ENCODE results near the gene CAMK2B. TPM values are rescaled to one million over a fixed set of nuclear protein-coding genes. Genes with fewer than 3 reads are reported as not detected.

Gene CAMK2B
- total and polyA plus RNA-seq, 2 experiments from 2014 or later: not detected

GRCh38 chr7:44313621-44314031, 11.8 kb downstream of the CAMK2B start:
- Histone ChIP-seq H3K4me2 (no peak overlapping the region), H3K4me1 (ENCODE audit: insufficient read depth) (no peaks in the 10 kb centered on the region), H3K9me2 (ENCODE audit: insufficient read depth) (no peaks in the 10 kb centered on the region), H3K4me3 (no peak overlapping the region), H3K27ac (ENCODE audit: low read depth) (no peak overlapping the region), H3K79me2 (replicated peaks; ENCODE audit: insufficient read depth) (no peaks in the 10 kb centered on the region), H4K20me1 (replicated peaks; ENCODE audit: insufficient read depth) (no peaks in the 10 kb centered on the region), H3F3A (replicated peaks; ENCODE audit: low read depth) (no peaks in the 10 kb centered on the region), H3K36me3 (ENCODE audit: insufficient read depth) (no peaks in the 10 kb centered on the region), H2AFZ (no peak overlapping the region), H3K27me3 (ENCODE audit: insufficient read depth) (peaks cover 28% of the 10 kb centered on the region)
- H3K27ac Mint-ChIP-seq: no peak overlapping the region
- no peak overlapping the region for H3K4me3 Mint-ChIP-seq
- no peak for ATAC-seq
- TF ChIP-seq EZH2 (IDR thresholded peaks at IDR 0.05; ENCODE audit: low read depth, unreplicated experiment): no peak
- no peak for TF ChIP-seq REST (IDR thresholded peaks at IDR 0.05; ENCODE audit: unreplicated experiment)
- peaks cover 24% of the 10 kb centered on the region for H3K27me3 Mint-ChIP-seq (ENCODE audit: insufficient read depth, low read depth, poor library complexity)
- H3K4me1 Mint-ChIP-seq: no peaks in the 10 kb centered on the region
- no peak for DNase-seq (ENCODE audit: low spot score)
- H3K9me3 Mint-ChIP-seq: no peaks in the 10 kb centered on the region
- no peaks in the 10 kb centered on the region for H3K36me3 Mint-ChIP-seq (ENCODE audit: low read depth)

GRCh38 chr7:44313016-44313415, 12.4 kb downstream of the CAMK2B start:
- Histone ChIP-seq H3K79me2 (replicated peaks; ENCODE audit: insufficient read depth) (no peaks in the 10 kb centered on the region), H3K36me3 (ENCODE audit: insufficient read depth) (no peaks in the 10 kb centered on the region), H3K4me1 (ENCODE audit: insufficient read depth) (no peaks in the 10 kb centered on the region), H3K27me3 (ENCODE audit: insufficient read depth) (peaks cover 34% of the 10 kb centered on the region), H4K20me1 (replicated peaks; ENCODE audit: insufficient read depth) (no peaks in the 10 kb centered on the region), H3F3A (replicated peaks; ENCODE audit: low read depth) (no peaks in the 10 kb centered on the region), H3K4me3 (no peak overlapping the region), H3K27ac (ENCODE audit: low read depth) (no peak overlapping the region), H3K4me2 (no peak overlapping the region), H3K9me2 (ENCODE audit: insufficient read depth) (no peaks in the 10 kb centered on the region), H2AFZ (no peak overlapping the region; the same call in 1 of the 2 replicates)
- no peaks in the 10 kb centered on the region for H3K9me3 Mint-ChIP-seq
- no peaks in the 10 kb centered on the region for H3K4me1 Mint-ChIP-seq
- no peak overlapping the region for H3K27ac Mint-ChIP-seq
- H3K4me3 Mint-ChIP-seq: no peak overlapping the region
- H3K36me3 Mint-ChIP-seq (ENCODE audit: low read depth): no peaks in the 10 kb centered on the region
- H3K27me3 Mint-ChIP-seq (ENCODE audit: insufficient read depth, low read depth, poor library complexity): peaks cover 29% of the 10 kb centered on the region
- no peak for DNase-seq (ENCODE audit: low spot score)
- no peak for ATAC-seq
- TF ChIP-seq CREB1 (CRISPR knock-in tag; IDR thresholded peaks at IDR 0.05; ENCODE audit: low read depth): no peak
- TF ChIP-seq ETS1 (IDR thresholded peaks at IDR 0.05): no peak
- TF ChIP-seq CTCF (conservative IDR thresholded peaks at IDR 0.05; ENCODE audit: low read depth in 2 of 2): no peak
- no peak for TF ChIP-seq POLR2AphosphoS5 (IDR thresholded peaks at IDR 0.05; ENCODE audit: low read depth)
- TF ChIP-seq EZH2 (IDR thresholded peaks at IDR 0.05; ENCODE audit: low read depth, unreplicated experiment): no peak
- TF ChIP-seq ZNF462 (CRISPR knock-in tag; IDR thresholded peaks at IDR 0.05): no peak
- no peak for TF ChIP-seq NANOG (IDR thresholded peaks at IDR 0.05; ENCODE audit: borderline replicate concordance)
- TF ChIP-seq ZNF114 (CRISPR knock-in tag; IDR thresholded peaks at IDR 0.05): no peak
- TF ChIP-seq EZH2phosphoT487 (IDR thresholded peaks at IDR 0.05; ENCODE audit: unreplicated experiment): no peak

All from GM23338 (cell line).